Activated CD8-positive, alpha-beta memory T cell treated with anti-CD3 and anti-CD28 coated beads for 1 hour (primary cell): Measurements from ENCODE around the gene TLE1.
"Not testable (repeated sequence)": the region's sequence is repeated elsewhere in the genome, so short reads cannot be mapped to it uniquely, and the experiment has no call there.

Experiments
- DNase-seq, 2 donors: peaks; one replicate each; pipeline ENCODE4 v3.0.0-alpha.2; 2020; ENCODE audit warnings: low read depth in 1 of 2; ENCODE audit errors: extremely low read depth in 1 of 2

Gene TLE1

GRCh38 chr9:81622471-81623255, 66.7 kb downstream of the TLE1 start:
- DNase-seq = no peak

DNA sequence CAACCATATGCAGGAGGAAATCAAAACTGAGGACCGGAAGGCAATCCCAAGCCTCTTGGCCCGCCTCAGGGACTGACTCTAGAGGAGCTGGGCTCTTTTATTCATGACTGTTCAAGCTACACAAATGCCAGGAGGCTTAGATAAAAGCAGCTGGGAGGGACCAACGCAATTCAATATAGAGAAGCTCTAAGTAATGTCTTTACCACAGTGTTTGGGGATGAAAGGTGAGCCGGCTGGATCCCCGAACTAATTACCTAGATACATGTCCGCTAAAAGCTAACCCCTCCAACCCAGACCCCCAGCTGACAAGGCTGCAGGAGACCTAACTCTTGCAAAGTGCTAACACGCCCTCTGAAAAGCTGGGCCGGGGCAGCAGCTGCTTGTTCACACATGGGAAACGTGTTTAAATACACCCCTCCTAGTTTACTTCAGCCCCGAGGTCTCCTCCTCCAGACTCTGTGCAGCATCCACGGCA, 67.5 kb downstream of the TLE1 start:
- DNase-seq = no peak

DNA sequence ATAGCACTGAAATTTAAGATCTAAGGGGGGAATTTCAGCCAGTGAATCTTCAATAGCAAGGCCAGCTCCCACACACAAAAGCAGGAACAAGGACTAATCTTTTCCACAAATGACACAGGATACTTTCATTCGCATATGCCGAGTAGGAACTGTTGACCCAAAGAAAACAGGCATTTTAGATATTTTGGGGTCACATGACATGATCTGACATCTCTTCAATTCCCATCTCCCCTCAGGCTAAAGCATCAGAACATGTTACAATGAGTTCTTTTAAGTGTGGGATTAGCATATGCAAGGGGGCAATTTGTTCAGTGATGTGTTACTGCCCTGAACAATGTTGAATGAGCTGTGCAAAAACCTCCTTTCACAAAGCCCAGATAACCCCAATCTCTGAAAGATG, 68.2 kb downstream of the TLE1 start:
- DNase-seq = no peak

GRCh38 chr9:81620002-81620390, 69.4 kb downstream of the TLE1 start:
- DNase-seq = no peak

DNA sequence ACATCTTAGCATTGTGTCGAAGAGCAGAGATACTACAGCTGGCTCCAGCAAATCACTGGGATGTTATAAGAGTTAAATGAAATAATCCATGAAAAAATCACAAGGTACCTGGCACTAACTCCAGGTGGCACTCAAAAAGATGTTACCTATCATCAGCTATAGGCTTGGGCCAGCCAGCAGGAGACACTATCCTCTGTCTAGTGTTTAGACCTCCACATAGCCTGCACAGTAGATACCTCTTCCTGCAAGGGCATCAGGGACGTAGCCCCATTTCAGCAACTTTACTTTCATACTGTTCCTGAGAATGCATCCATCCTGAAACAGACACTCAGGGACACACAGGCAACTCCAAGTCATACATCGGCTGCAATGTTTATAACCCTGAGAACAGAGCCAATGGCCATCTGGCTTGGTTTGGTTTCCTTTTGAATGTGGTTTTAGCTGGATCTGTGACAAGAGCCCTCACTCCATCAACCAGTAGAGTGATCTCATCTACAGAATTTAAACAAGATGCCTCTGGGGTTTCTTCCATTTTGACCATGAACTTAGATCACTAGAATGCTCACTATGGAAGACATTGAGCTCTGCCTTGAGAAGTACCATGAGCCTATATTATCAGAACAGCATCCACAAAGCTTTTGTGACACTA, 69.9 kb downstream of the TLE1 start:
- no peak for DNase-seq

GRCh38 chr9:81618923-81619322, 70.4 kb downstream of the TLE1 start:
- DNase-seq = no peak

GRCh38 chr9:81616141-81616540, 73.2 kb downstream of the TLE1 start:
- DNase-seq = no peak

- DNase-seq = no peak
These were observed 75.0 kb downstream of the TLE1 start for GRCh38 chr9:81614335-81614734.

GRCh38 chr9:81613002-81613812, 76.1 kb downstream of the TLE1 start:
- no peak for DNase-seq

- DNase-seq = no peak
These were observed 77.7 kb downstream of the TLE1 start for GRCh38 chr9:81611664-81612063.

- no peak for DNase-seq
These were observed 78.6 kb downstream of the TLE1 start for GRCh38 chr9:81610740-81611107.

DNA sequence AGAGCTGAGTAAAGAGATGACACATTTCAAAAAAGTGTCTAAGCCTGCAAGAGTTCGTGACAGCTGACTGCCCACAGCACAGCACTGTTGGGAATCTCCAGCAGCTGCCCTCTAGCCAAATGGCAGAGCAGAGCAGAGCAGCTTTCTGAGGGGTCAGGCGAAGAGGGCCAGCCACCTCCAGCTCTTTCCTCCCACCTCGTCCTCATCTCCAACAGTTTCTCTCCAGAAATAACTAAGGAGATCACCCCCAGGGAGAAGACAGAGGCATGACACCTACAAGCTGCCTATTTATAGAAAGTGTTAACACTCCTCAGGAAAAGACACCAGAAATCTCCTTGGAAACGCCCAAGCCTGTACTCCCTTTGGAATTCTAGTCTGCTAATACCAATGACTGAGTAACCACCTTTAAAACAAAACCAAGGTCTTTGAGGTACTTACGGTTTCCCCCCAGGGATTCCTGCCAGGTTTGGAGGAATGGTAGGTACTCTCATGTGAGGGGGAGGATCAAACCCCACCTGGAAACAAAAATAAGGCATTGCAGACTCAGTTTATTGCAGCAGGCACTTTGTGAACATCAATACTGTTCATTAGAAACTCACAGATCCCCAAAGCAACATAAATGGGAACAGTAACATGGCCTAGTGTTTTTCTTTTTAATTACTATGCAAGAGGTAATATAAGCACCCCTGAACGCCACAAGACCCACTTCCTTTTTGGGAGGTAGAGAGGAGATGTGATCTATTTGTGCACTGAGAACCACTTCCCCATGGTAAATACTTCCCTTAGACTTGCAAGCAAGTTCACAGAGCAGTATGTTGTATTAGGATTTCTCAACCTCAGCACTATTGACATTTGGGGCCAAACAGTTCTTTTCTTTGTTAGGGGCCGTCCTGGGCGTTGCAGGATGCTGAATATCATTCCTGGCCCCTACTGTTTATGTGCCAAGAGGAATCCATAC, 79.3 kb downstream of the TLE1 start:
- no peak for DNase-seq

GRCh38 chr9:81608289-81608657, 81.1 kb downstream of the TLE1 start:
- DNase-seq = no peak

DNA sequence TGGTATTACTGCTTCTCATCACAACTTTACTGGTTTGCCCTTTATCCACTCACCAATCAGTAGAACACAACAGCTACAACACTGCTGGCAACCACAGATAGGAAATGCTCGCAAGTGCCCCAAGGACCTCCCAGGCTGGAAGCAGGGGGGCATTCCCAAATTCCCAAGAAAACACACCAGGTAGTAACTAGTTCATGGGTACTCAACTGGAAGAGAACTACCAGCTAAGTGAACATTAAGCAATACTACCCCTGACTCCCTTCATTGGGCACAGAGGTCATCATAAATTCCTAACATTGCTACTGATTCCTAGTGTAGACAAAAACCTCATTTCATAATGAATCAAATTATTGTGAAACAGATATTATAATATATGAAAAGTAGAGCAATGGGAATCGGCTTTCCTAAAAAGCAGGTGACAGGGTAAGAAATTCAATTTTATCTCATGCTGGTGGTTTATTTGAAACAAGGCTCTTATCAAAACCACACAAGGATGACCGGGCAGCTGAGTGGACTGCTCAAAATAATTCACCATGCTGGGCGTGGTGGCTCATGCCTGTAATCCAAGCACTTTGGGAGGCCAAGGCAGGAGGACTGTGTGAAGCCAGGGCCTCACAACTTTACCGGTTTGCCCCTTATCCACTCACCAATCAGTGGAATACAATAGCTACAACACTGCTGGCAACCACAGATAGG, 81.6 kb downstream of the TLE1 start:
- no peak for DNase-seq

- DNase-seq = not testable (repeated sequence)
These were observed 83.1 kb downstream of the TLE1 start for GRCh38 chr9:81606261-81606660.

DNA sequence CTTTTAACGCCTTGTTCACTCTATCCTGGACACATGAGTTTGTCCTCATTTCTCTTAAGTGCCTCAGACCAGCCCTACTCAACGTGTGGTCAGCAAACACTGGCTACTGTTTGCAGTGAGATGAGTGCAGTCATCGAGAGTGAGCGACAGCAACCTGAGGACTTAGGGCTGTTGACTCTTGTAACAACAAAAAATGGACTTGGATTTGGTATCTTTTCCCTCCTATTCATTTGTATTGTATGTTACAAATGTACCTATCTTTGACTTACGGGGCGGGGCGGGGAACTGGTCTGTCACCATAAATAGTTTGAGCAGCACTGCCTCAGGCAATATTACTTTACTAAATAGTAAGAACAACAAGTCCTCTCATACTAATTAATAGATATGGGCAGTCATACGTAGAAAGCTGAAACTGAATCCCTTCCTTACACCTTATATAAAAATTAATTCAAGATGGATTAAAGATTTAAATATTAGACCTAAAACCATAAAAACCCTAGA, 84.1 kb downstream of the TLE1 start:
- DNase-seq = no peak

GRCh38 chr9:81604306-81605169, 84.8 kb downstream of the TLE1 start:
- DNase-seq = no peak

GRCh38 chr9:81602887-81603680, 86.3 kb downstream of the TLE1 start:
- DNase-seq = no peak
